PFSK-1 (cell line): Measurements from ENCODE around the gene PSMB7.

Experiments
- FOXP2 ChIP-seq: optimal IDR thresholded peaks from 2 replicates; pipeline ENCODE3; 2011; ENCODE audit warnings: borderline replicate concordance, control low read depth, inconsistent platforms; ENCODE audit not compliant: insufficient read depth; ENCODE audit errors: extremely low read length, extremely low read depth
- POLR2AphosphoS5 ChIP-seq: IDR thresholded peaks from 2 replicates; pipeline ENCODE4 v1.6.1; 2012; ENCODE audit warnings: low read depth, mild to moderate bottlenecking, control low read depth, low read length, moderate library complexity
- SIN3A ChIP-seq: IDR thresholded peaks from 2 replicates; pipeline ENCODE4 v1.6.1; 2012; ENCODE audit warnings: mild to moderate bottlenecking, low read length, moderate library complexity, borderline replicate concordance; ENCODE audit not compliant: insufficient read depth
- TAF1 ChIP-seq: IDR thresholded peaks from 2 replicates; pipeline ENCODE4 v1.6.1; 2012; ENCODE audit warnings: low read length, control low read depth, borderline replicate concordance; ENCODE audit not compliant: insufficient read depth
- TF ChIP-seq, protein P1 (sequence below), 2 experiments: IDR thresholded peaks; 2 replicates each; pipeline versions ENCODE4 v1.6.1 to v1.8.0; 2011 to 2012; ENCODE audit warnings: low read depth in 2 of 2, low read length in 2 of 2, control low read depth in 1 of 2, inconsistent platforms in 1 of 2, mild to moderate bottlenecking in 1 of 2, moderate library complexity in 1 of 2; ENCODE audit not compliant: insufficient read depth in 1 of 2

PSMB7 gene

DNA sequence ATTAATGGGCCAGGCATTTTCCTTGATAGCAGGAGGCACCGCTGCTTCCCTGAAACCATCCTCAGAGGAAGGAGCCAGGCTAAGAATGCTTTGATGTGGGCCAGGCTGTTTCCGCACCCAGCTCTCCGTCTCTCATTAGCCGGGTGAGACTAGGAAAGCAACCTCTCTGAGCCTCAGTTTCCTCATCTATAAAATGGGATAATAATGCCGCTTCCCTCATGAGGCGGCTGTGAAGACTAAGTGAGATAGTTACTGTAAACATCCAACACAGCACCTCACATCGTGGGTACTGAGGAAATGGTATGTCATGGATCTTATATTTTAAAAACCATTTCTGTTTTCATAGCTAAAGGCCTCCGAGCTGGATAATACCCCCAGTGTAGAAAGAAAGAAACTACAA is 111.0 kb downstream of the PSMB7 start:
- TF ChIP-seq, protein P1, sequence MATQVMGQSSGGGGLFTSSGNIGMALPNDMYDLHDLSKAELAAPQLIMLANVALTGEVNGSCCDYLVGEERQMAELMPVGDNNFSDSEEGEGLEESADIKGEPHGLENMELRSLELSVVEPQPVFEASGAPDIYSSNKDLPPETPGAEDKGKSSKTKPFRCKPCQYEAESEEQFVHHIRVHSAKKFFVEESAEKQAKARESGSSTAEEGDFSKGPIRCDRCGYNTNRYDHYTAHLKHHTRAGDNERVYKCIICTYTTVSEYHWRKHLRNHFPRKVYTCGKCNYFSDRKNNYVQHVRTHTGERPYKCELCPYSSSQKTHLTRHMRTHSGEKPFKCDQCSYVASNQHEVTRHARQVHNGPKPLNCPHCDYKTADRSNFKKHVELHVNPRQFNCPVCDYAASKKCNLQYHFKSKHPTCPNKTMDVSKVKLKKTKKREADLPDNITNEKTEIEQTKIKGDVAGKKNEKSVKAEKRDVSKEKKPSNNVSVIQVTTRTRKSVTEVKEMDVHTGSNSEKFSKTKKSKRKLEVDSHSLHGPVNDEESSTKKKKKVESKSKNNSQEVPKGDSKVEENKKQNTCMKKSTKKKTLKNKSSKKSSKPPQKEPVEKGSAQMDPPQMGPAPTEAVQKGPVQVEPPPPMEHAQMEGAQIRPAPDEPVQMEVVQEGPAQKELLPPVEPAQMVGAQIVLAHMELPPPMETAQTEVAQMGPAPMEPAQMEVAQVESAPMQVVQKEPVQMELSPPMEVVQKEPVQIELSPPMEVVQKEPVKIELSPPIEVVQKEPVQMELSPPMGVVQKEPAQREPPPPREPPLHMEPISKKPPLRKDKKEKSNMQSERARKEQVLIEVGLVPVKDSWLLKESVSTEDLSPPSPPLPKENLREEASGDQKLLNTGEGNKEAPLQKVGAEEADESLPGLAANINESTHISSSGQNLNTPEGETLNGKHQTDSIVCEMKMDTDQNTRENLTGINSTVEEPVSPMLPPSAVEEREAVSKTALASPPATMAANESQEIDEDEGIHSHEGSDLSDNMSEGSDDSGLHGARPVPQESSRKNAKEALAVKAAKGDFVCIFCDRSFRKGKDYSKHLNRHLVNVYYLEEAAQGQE (IDR thresholded peaks at IDR 0.05; ENCODE audit: insufficient read depth in 1 of 2, low read depth in 2 of 2, low read length in 2 of 2): no peak
- TF ChIP-seq POLR2AphosphoS5 (no peak), SIN3A (no peak), FOXP2 (no peak), TAF1 (no peak)

GRCh38 chr9:124303762-124304161 is 111.5 kb downstream of the PSMB7 start:
- TF ChIP-seq, protein P1 (IDR thresholded peaks at IDR 0.05; ENCODE audit: insufficient read depth in 1 of 2, low read depth in 2 of 2, low read length in 2 of 2): no peak
- TF ChIP-seq FOXP2: no peak
